Measurements from ENCODE around the gene BCL2L2. TPM values are rescaled to one million over a fixed set of nuclear protein-coding genes. Genes with fewer than 3 reads are reported as not detected.

BCL2L2 gene
- total RNA-seq, 1 donor from 2014 or later, result 25.0 TPM

- no peak for TF ChIP-seq CTCF (IDR thresholded peaks at IDR 0.05; ENCODE audit: insufficient read depth, low read length, severe bottlenecking)
- DNase-seq (ENCODE audit: low read depth) (no peak), FAIRE-seq (no peak)
- Histone ChIP-seq H3K36me3 (ENCODE audit: control insufficient read depth, insufficient read depth, low read length) (peaks cover 12% of the 10 kb centered on the region), H3K4me3 (ENCODE audit: low read depth, low read length) (no peak overlapping the region), H3K27me3 (ENCODE audit: control insufficient read depth, insufficient read depth, low read length) (no peaks in the 10 kb centered on the region)
Observed at GRCh38 chr14:23326491-23327332, 20.1 kb downstream of the BCL2L2 start.

- H3K4me3 ChIP-seq (ENCODE audit: low read depth, low read length), result no peak overlapping the region
- FAIRE-seq, result no peak
- no peaks in the 10 kb centered on the region for H3K27me3 ChIP-seq (ENCODE audit: control insufficient read depth, insufficient read depth, low read length)
- peak; percentile 74 for TF ChIP-seq CTCF (IDR thresholded peaks at IDR 0.05; ENCODE audit: insufficient read depth, low read length, severe bottlenecking)
- peak; percentile 70 for DNase-seq (ENCODE audit: low read depth)
- peaks cover 8% of the 10 kb centered on the region for H3K36me3 ChIP-seq (ENCODE audit: control insufficient read depth, insufficient read depth, low read length)
Observed at GRCh38 chr14:23327947-23328744, 21.5 kb downstream of the BCL2L2 start.

- Histone ChIP-seq H3K36me3 (ENCODE audit: control insufficient read depth, insufficient read depth, low read length) (no peaks in the 10 kb centered on the region), H3K4me3 (ENCODE audit: low read depth, low read length) (no peak overlapping the region), H3K27me3 (ENCODE audit: control insufficient read depth, insufficient read depth, low read length) (no peaks in the 10 kb centered on the region)
- DNase-seq (ENCODE audit: low read depth) (no peak), FAIRE-seq (no peak)
- TF ChIP-seq CTCF (IDR thresholded peaks at IDR 0.05; ENCODE audit: insufficient read depth, low read length, severe bottlenecking), result no peak
Observed at GRCh38 chr14:23335623-23336022, 29.0 kb downstream of the BCL2L2 start.

GRCh38 chr14:23339506-23340268 is 33.1 kb downstream of the BCL2L2 start:
- Histone ChIP-seq H3K27me3 (ENCODE audit: control insufficient read depth, insufficient read depth, low read length) (no peaks in the 10 kb centered on the region), H3K36me3 (ENCODE audit: control insufficient read depth, insufficient read depth, low read length) (no peaks in the 10 kb centered on the region), H3K4me3 (ENCODE audit: low read depth, low read length) (no peak overlapping the region)
- DNase-seq (ENCODE audit: low read depth), result no peak
- no peak for TF ChIP-seq CTCF (IDR thresholded peaks at IDR 0.05; ENCODE audit: insufficient read depth, low read length, severe bottlenecking)
- no peak for FAIRE-seq

- H3K4me3 ChIP-seq (ENCODE audit: low read depth, low read length), result no peak overlapping the region
- no peak for DNase-seq (ENCODE audit: low read depth)
- H3K27me3 ChIP-seq (ENCODE audit: control insufficient read depth, insufficient read depth, low read length), result no peaks in the 10 kb centered on the region
- no peak for TF ChIP-seq CTCF (IDR thresholded peaks at IDR 0.05; ENCODE audit: insufficient read depth, low read length, severe bottlenecking)
- H3K36me3 ChIP-seq (ENCODE audit: control insufficient read depth, insufficient read depth, low read length), result no peaks in the 10 kb centered on the region
- no peak for FAIRE-seq
Observed at GRCh38 chr14:23344481-23344880, 37.8 kb downstream of the BCL2L2 start.
